Astrocyte (in vitro differentiated cells and primary cell): ENCODE data around the gene ANKRD40CL.

Source experiments
- EZH2 ChIP-seq: IDR thresholded peaks from 2 replicates; pipeline ENCODE4 v1.6.1; 2012; ENCODE audit warnings: mild to moderate bottlenecking, low read length, inconsistent platforms; ENCODE audit not compliant: insufficient read depth
- TF ChIP-seq, protein P1 (sequence below): IDR thresholded peaks from 2 replicates; pipeline ENCODE4 v1.5.1; 2011; ENCODE audit warnings: low read depth, mild to moderate bottlenecking, inconsistent platforms, low read length, moderate library complexity; ENCODE audit not compliant: insufficient read depth

GRCh38 chr17:50739098-50739497, 28.2 kb downstream of the ANKRD40CL start:
- TF ChIP-seq, protein P1, sequence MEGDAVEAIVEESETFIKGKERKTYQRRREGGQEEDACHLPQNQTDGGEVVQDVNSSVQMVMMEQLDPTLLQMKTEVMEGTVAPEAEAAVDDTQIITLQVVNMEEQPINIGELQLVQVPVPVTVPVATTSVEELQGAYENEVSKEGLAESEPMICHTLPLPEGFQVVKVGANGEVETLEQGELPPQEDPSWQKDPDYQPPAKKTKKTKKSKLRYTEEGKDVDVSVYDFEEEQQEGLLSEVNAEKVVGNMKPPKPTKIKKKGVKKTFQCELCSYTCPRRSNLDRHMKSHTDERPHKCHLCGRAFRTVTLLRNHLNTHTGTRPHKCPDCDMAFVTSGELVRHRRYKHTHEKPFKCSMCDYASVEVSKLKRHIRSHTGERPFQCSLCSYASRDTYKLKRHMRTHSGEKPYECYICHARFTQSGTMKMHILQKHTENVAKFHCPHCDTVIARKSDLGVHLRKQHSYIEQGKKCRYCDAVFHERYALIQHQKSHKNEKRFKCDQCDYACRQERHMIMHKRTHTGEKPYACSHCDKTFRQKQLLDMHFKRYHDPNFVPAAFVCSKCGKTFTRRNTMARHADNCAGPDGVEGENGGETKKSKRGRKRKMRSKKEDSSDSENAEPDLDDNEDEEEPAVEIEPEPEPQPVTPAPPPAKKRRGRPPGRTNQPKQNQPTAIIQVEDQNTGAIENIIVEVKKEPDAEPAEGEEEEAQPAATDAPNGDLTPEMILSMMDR: no peak
- TF ChIP-seq EZH2: no peak
